Measurements from ENCODE around the gene SEPTIN12.
"Not testable (repeated sequence)": the region's sequence is repeated elsewhere in the genome, so short reads cannot be mapped to it uniquely, and the experiment has no call there.

SEPTIN12 gene

DNA sequence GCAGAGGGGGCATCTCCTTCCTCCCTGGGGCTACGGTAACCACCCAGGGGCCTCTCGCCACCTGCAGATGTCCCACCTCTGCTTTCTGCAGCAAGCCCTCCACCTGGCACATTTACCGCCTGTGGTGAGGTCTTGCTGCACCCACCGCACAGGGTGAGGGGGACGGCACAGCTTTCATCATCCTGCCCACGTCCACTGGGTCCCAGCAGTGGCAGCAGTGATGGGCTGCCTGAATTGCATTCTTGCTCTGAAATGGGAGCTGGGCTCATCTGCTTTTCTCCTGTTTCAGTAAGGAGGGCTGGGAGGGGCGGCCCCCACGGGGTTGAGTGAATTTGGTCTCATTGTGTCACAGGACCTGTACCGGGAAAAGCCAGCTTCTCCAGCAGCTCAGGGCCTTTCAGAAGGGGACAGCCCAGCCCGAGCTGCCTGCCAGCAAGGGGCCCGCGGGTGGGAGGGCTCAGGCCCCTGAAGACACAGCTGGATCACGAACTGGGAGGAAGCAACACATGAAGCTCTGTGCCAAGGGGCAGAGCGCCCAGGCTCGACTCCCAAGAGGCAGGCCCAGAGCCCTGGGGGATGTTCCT is 41.1 kb downstream of the SEPTIN12 start:
- H3K4me3 ChIP-seq (ENCODE audit: low read length): no peak overlapping the region
- TF ChIP-seq CTCF (conservative IDR thresholded peaks at IDR 0.05; ENCODE audit: low read depth, low read length): no peak
- no peak for DNase-seq (ENCODE audit: low read depth)

DNA sequence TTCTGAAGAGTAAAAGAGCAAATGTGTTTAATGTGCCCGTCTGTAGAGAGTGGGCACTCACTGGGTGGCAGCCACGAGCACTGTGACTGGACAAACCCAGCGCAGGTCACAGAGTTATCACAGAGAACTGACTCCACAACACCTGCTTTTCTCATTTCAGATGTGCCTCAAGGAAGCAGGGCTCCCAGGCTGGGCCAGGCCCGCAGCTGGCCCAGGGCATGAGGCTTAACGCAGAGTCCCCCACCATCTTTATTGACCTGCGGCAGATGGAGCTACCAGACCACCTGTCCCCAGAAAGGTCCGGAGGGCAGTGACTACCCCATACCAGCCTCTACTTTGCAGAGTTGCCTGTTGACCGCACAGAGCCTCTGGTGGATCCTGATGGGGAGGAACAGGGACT is 41.9 kb downstream of the SEPTIN12 start:
- no peak overlapping the region for H3K4me3 ChIP-seq (ENCODE audit: low read length)
- DNase-seq (ENCODE audit: low read depth): no peak
- TF ChIP-seq CTCF (conservative IDR thresholded peaks at IDR 0.05; ENCODE audit: low read depth, low read length): no peak

DNA sequence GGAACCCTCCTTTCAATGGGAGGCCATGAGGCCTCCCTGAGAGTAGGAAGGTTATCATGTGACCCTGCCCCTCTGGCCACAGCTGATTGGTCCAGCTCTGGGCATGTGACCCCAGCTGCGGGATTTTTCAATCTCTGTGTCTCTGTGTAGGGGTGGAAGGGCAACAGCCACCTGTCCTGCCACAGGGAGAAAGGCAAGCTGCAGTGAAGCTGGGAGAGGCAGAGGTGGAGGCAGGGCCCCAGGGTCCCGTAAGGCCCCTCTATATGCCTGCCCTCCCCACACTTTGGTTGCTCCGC is 42.9 kb downstream of the SEPTIN12 start:
- no peak for DNase-seq (ENCODE audit: low read depth)
- no peak for TF ChIP-seq CTCF (conservative IDR thresholded peaks at IDR 0.05; ENCODE audit: low read depth, low read length)

DNA sequence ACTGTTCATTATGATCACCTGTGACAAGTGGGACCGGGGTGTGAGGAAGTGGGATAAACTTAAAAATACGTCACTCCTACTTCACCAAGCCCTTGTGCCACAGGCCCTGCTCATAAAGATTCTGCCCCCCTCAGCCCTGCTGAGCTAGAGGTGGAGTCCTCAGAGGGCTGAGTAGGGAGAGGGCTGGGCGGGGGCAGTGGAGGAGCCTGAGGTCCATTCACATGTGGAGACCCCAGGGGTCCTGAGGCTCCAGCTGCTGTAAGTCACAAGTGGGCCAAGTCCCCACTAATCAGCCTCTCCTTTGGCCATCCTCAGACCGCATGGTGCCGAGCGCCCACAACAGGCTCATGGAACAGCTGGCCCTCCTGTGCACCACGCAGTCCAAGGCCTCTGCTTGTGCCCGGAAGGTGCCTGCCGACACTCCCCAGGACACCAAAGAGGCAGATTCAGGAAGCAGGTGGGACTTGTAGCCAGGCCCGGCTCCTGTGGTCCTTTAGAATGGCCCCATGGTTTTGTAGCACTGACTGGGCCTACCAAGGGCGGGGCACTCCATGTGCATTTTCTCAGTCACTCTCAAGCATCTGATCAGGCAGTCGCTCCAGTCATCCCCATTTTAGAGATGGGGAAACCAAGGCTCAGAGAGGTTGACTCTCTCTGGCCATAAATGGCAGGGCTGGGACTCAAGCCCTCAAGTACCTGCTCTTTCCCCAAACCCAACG is 43.4 kb downstream of the SEPTIN12 start:
- H3K4me3 ChIP-seq (ENCODE audit: low read length): no peak overlapping the region
- TF ChIP-seq CTCF (conservative IDR thresholded peaks at IDR 0.05; ENCODE audit: low read depth, low read length): no peak
- DNase-seq (ENCODE audit: low read depth): no peak

More for the DNA sequence above, 42.9 kb downstream of the SEPTIN12 start:
- H3K4me3 ChIP-seq (ENCODE audit: low read length): no peak overlapping the region

DNA sequence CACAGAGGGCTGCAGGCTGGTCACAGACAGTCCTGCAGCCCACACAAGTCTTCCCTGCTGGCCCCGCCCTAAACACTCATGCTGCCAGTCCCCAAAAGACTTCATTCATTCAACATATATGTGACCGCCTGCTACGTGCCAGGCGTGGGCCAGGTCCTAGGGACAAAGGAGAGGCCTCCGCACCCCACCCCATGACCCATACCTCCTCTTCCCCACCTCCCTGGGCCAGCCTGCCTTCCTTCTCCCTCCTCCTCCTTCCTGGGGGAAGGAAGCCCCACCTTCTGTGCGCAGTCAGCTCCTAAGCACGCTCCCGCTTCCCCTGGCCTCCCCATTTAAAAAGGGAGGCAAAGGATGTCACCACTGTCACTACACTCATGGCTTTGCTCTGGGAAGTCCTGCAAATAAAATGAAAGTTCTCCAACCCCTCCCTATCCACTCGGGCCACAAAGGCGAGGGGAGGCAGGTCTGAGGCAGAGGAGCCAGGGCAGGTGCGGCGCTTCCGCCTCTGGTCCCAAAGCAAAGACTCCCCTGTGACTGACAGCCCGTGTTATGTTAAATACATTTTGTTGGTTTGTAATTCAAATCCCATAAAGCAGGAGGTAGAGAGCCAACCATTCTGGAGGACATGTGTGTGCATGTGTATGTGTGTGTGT is 44.8 kb downstream of the SEPTIN12 start:
- TF ChIP-seq CTCF (conservative IDR thresholded peaks at IDR 0.05; ENCODE audit: low read depth, low read length): no peak
- no peak for DNase-seq (ENCODE audit: low read depth)
- H3K4me3 ChIP-seq (ENCODE audit: low read length): no peak overlapping the region

DNA sequence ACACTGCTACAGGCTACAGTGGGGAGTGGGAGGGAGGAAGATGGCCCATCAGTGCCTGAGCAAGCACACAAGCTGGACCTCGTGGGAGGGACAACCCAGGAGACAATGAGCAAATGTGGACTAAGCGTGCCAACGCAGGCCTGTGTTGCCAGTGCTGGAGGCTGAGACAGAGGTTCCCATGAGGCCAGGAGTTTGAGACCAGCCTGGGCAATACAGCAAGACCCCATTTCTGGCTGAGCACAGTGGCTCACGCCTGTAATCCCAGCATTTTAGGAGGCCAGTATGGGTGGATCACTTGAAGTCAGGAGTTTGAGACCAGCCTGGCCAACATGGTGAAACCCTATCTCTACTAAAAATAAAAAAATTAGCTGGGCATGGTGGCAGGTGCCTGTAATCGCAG is 49.8 kb downstream of the SEPTIN12 start:
- DNase-seq (ENCODE audit: low read depth); H3K4me3 ChIP-seq (ENCODE audit: low read length): not testable (repeated sequence)

GRCh38 chr16:4737545-4737944 is 50.6 kb downstream of the SEPTIN12 start:
- H3K4me3 ChIP-seq (ENCODE audit: low read length): no peak overlapping the region
- TF ChIP-seq CTCF (conservative IDR thresholded peaks at IDR 0.05; ENCODE audit: low read depth, low read length): no peak
- DNase-seq (ENCODE audit: low read depth): no peak

Data from retinal pigment epithelial cell (primary cell).